Measurements from ENCODE around the gene NOD1.
A peak's percentile ranks its signal among the peaks of the same experiment; 100 is the strongest.
"Not testable (repeated sequence)": the region's sequence is repeated elsewhere in the genome, so short reads cannot be mapped to it uniquely, and the experiment has no call there.

Gene NOD1

GRCh38 chr7:30504301-30505173, 26.0 kb upstream of the NOD1 start, which contains the start of gene GGCT:
TSS of gene GGCT (minus strand) at chr7:30504829. CDS start at chr7:30504709, 120 bp downstream.
- peak; percentile 97 to 98 for DNase-seq

- no peak for DNase-seq
These were observed 25.0 kb upstream of the NOD1 start for GRCh38 chr7:30503274-30504212.

- DNase-seq, result no peak
These were observed 24.1 kb upstream of the NOD1 start for GRCh38 chr7:30502470-30503251.

- no peak for DNase-seq
These were observed 22.7 kb upstream of the NOD1 start for GRCh38 chr7:30501264-30501663.

- no peak for DNase-seq
These were observed 14.6 kb upstream of the NOD1 start for GRCh38 chr7:30493228-30493627.

GRCh38 chr7:30491417-30491816, 12.8 kb upstream of the NOD1 start:
- no peak for DNase-seq

- no peak for DNase-seq
These were observed 8.8 kb upstream of the NOD1 start for GRCh38 chr7:30487371-30487770.

- DNase-seq, result no peak
These were observed 7.1 kb upstream of the NOD1 start for GRCh38 chr7:30485667-30486066.

- DNase-seq, result not testable (repeated sequence)
These were observed 2.8 kb upstream of the NOD1 start for GRCh38 chr7:30481416-30481815.

GRCh38 chr7:30479202-30480120, 877 bp upstream of the NOD1 start:
- DNase-seq, result peak in 1 of 2 donors; percentile 66

GRCh38 chr7:30476459-30477145, 2.0 kb downstream of the NOD1 start:
- no peak for DNase-seq

- DNase-seq, result no peak
These were observed 3.0 kb downstream of the NOD1 start for GRCh38 chr7:30475580-30475979.

- no peak for DNase-seq
These were observed 3.7 kb downstream of the NOD1 start for GRCh38 chr7:30474893-30475292.

- DNase-seq, result no peak
These were observed 4.1 kb downstream of the NOD1 start for GRCh38 chr7:30474485-30474884.

GRCh38 chr7:30473903-30474302, 4.7 kb downstream of the NOD1 start:
- DNase-seq, result no peak

- DNase-seq, result no peak
These were observed 5.5 kb downstream of the NOD1 start for GRCh38 chr7:30472784-30473775.

- DNase-seq, result no peak
These were observed 6.4 kb downstream of the NOD1 start for GRCh38 chr7:30472081-30472783.

- DNase-seq, result no peak
These were observed 7.4 kb downstream of the NOD1 start for GRCh38 chr7:30471205-30471604.

GRCh38 chr7:30470771-30471170, 7.8 kb downstream of the NOD1 start:
- no peak for DNase-seq
